Esophagus muscularis mucosa (tissue), 4 donors: Measurements from ENCODE around the gene SLC37A1.

Experiments used
- EP300 ChIP-seq: sonication (generic); formaldehyde crosslinking; IDR thresholded peaks from one replicate; pipeline ENCODE4 v1.6.1; 2017; ENCODE audit warnings: antibody characterized with exemption
- POLR2A ChIP-seq: fragments of 450-650 bp; IDR thresholded peaks from one replicate; pipeline ENCODE4 v1.6.1; 2017; ENCODE audit warnings: antibody characterized with exemption, moderate library complexity, mild to moderate bottlenecking, low read depth
- POLR2AphosphoS5 ChIP-seq, 2 donors: sonication (generic); formaldehyde crosslinking; IDR thresholded peaks; one replicate each; pipeline ENCODE4 v1.6.1; 2017; ENCODE audit warnings: antibody characterized with exemption in 2 of 2
- TF ChIP-seq, protein P1 (sequence below), 3 experiments: fragments of 200-600 bp in 2 of 3; fragments of 450-650 bp in 1 of 3; sonication (generic) in 2 of 3; IDR thresholded peaks; one replicate each; pipeline ENCODE4 v1.5.1; 2017 to 2019; ENCODE audit warnings: antibody characterized with exemption in 3 of 3, mild to moderate bottlenecking in 2 of 3, moderate library complexity in 1 of 3

DNA sequence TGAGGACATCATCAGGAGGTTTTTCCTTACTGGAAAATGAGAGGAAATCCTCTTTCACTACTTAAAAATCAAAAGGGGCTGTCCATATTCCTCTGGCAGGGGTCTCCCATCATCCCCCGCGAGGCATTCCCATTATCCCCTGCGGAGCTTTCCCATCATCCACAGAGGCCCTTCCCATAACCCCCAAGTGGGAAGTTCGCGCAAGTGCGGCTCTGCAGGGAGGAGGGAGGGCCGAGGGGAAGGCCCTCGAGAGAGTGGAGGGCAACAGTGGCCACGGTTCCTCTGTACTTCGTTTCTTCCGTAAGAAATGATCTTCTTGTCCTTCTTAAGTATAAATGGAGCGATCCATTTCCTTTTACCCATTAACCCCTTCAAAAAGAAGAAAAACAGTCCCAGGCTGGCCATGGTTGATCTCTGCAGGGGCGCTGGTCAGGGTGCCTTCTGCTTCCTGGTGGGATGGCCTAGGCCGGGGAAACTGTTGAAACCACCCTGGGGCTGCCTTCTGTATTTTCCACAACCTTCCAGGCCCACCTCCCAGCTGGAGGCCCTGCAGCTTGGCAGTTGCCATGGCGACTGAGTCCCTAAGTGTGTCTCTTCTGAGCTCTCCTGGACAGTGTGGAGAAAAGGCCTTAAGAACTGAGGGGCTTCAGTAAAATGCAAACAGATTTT is 14.1 kb upstream of the SLC37A1 start:
- no peak for TF ChIP-seq POLR2A
- TF ChIP-seq, protein P1, sequence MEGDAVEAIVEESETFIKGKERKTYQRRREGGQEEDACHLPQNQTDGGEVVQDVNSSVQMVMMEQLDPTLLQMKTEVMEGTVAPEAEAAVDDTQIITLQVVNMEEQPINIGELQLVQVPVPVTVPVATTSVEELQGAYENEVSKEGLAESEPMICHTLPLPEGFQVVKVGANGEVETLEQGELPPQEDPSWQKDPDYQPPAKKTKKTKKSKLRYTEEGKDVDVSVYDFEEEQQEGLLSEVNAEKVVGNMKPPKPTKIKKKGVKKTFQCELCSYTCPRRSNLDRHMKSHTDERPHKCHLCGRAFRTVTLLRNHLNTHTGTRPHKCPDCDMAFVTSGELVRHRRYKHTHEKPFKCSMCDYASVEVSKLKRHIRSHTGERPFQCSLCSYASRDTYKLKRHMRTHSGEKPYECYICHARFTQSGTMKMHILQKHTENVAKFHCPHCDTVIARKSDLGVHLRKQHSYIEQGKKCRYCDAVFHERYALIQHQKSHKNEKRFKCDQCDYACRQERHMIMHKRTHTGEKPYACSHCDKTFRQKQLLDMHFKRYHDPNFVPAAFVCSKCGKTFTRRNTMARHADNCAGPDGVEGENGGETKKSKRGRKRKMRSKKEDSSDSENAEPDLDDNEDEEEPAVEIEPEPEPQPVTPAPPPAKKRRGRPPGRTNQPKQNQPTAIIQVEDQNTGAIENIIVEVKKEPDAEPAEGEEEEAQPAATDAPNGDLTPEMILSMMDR (IDR thresholded peaks at IDR 0.05): no peak
- TF ChIP-seq POLR2AphosphoS5 (IDR thresholded peaks at IDR 0.05): no peak
- TF ChIP-seq EP300: no peak
